Measurements from ENCODE around the gene CENPU. TPM values are rescaled to one million over a fixed set of nuclear protein-coding genes. Genes with fewer than 3 reads are reported as not detected.
"Not testable (repeated sequence)": the region's sequence is repeated elsewhere in the genome, so short reads cannot be mapped to it uniquely, and the experiment has no call there.

CENPU gene
- total RNA-seq, 1 donor from 2014 or later = 7.1 TPM

- no peak overlapping the region for H3K4me3 Mint-ChIP-seq
- H3K27ac Mint-ChIP-seq = no peak overlapping the region
- DNase-seq = no peak
- intact Hi-C loops (cut with micrococcal nuclease) = no loop called here
- no peaks in the 10 kb centered on the region for H3K27me3 Mint-ChIP-seq
- no peak for TF ChIP-seq CTCF (IDR thresholded peaks at IDR 0.05)
- ATAC-seq (ENCODE audit: low read depth) = no peak
- H3K9me3 Mint-ChIP-seq = no peaks in the 10 kb centered on the region
- peaks cover 49% of the 10 kb centered on the region for H3K36me3 Mint-ChIP-seq (ENCODE audit: low read depth)
- ChIA-PET POLR2A (no interaction called here), CTCF (no interaction called here)
- H3K4me1 Mint-ChIP-seq = peaks cover 8% of the 10 kb centered on the region
Measured at GRCh38 chr4:184668096-184668495, 65.8 kb downstream of the CENPU start.

GRCh38 chr4:184666670-184667069, 67.2 kb downstream of the CENPU start:
- ATAC-seq (ENCODE audit: low read depth) (no peak), DNase-seq (no peak)
- POLR2A ChIA-PET = interaction anchor here (0.5 kb wide), 1 partner anchor 81 kb away, joined by 4 read pairs; no protein-coding TSS in a partner anchor
- no peaks in the 10 kb centered on the region for H3K9me3 Mint-ChIP-seq
- peaks cover 11% of the 10 kb centered on the region for H3K4me1 Mint-ChIP-seq
- H3K36me3 Mint-ChIP-seq (ENCODE audit: low read depth) = peaks cover 37% of the 10 kb centered on the region
- intact Hi-C loops (cut with micrococcal nuclease) = no loop called here
- H3K4me3 Mint-ChIP-seq = no peak overlapping the region
- no peak overlapping the region for H3K27ac Mint-ChIP-seq
- CTCF ChIA-PET = no interaction called here
- TF ChIP-seq CTCF (IDR thresholded peaks at IDR 0.05) = no peak
- H3K27me3 Mint-ChIP-seq = no peaks in the 10 kb centered on the region

- Mint-ChIP-seq H3K4me1 (peaks cover 11% of the 10 kb centered on the region), H3K4me3 (no peak overlapping the region), H3K9me3 (no peaks in the 10 kb centered on the region), H3K27me3 (no peaks in the 10 kb centered on the region), H3K27ac (no peak overlapping the region), H3K36me3 (ENCODE audit: low read depth) (peaks cover 34% of the 10 kb centered on the region)
- intact Hi-C loops (cut with micrococcal nuclease) = loop anchor here (5.0 kb wide), 1 partner anchor 38 kb away; no protein-coding TSS in a partner anchor
- ChIA-PET POLR2A (no interaction called here), CTCF (no interaction called here)
- no peak for TF ChIP-seq CTCF (IDR thresholded peaks at IDR 0.05)
- no peak for ATAC-seq (ENCODE audit: low read depth)
- no peak for DNase-seq
Measured at GRCh38 chr4:184664445-184665210, 69.3 kb downstream of the CENPU start.

- intact Hi-C loops (cut with micrococcal nuclease) = loop anchor here (5.0 kb wide), 1 partner anchor 40 kb away; no protein-coding TSS in a partner anchor
- ChIA-PET POLR2A (interaction anchor here (1.0 kb wide), 1 partner anchor 13 kb away, joined by 3 read pairs; the partner anchor contains the start of genes CASP3 and PRIMPOL), CTCF (no interaction called here)
- Mint-ChIP-seq H3K36me3 (ENCODE audit: low read depth) (peaks cover 23% of the 10 kb centered on the region), H3K4me1 (peaks cover 8% of the 10 kb centered on the region), H3K27me3 (no peaks in the 10 kb centered on the region), H3K9me3 (no peaks in the 10 kb centered on the region), H3K27ac (no peak overlapping the region), H3K4me3 (no peak overlapping the region)
- DNase-seq (no peak), ATAC-seq (ENCODE audit: low read depth) (no peak)
- no peak for TF ChIP-seq CTCF (IDR thresholded peaks at IDR 0.05)
Measured at GRCh38 chr4:184662236-184662635, 71.7 kb downstream of the CENPU start.

- ATAC-seq (ENCODE audit: low read depth) = no peak
- POLR2A ChIA-PET = interaction anchor here (1.0 kb wide), 1 partner anchor 12 kb away, joined by 3 read pairs; the partner anchor contains the start of genes CASP3 and PRIMPOL
- intact Hi-C loops (cut with micrococcal nuclease) = loop anchor here (5.0 kb wide), 1 partner anchor 41 kb away; no protein-coding TSS in a partner anchor
- peaks cover 17% of the 10 kb centered on the region for H3K4me1 Mint-ChIP-seq
- no peak for DNase-seq
- no peak overlapping the region for H3K4me3 Mint-ChIP-seq
- H3K36me3 Mint-ChIP-seq (ENCODE audit: low read depth) = peaks cover 13% of the 10 kb centered on the region
- H3K9me3 Mint-ChIP-seq = no peaks in the 10 kb centered on the region
- no peaks in the 10 kb centered on the region for H3K27me3 Mint-ChIP-seq
- CTCF ChIA-PET = no interaction called here
- H3K27ac Mint-ChIP-seq = no peak overlapping the region
- no peak for TF ChIP-seq CTCF (IDR thresholded peaks at IDR 0.05)
Measured at GRCh38 chr4:184660978-184661377, 72.9 kb downstream of the CENPU start.

- H3K27me3 Mint-ChIP-seq; intact Hi-C loops (cut with micrococcal nuclease); CTCF ChIA-PET; ATAC-seq (ENCODE audit: low read depth); DNase-seq; H3K9me3 Mint-ChIP-seq; H3K4me3 Mint-ChIP-seq; H3K27ac Mint-ChIP-seq: not testable (repeated sequence)
- peaks cover 14% of the 10 kb centered on the region for H3K36me3 Mint-ChIP-seq (ENCODE audit: low read depth)
- peaks cover 17% of the 10 kb centered on the region for H3K4me1 Mint-ChIP-seq
- POLR2A ChIA-PET = interaction anchor here (0.5 kb wide), 1 partner anchor 198 kb away, joined by 4 read pairs; no protein-coding TSS in a partner anchor
Measured at GRCh38 chr4:184657820-184658219, 76.1 kb downstream of the CENPU start.
